Activated naive CD4-positive, alpha-beta T cell treated with anti-CD3 and anti-CD28 coated beads, Interleukin-2, amount 10 ng/mL, durations not matched to agents 7 days and 5 days (primary cell): ENCODE data around the gene MTUS2.

ENCODE experiments used
- CTCF ChIA-PET: fragments of 350-600 bp; sonication (Branson Sonifier 250); formaldehyde crosslinking; loops from one replicate; lab custom pipeline; 2021; ENCODE audit warnings: antibody characterized with exemption; lab: Charles Lee
- DNase-seq: peaks from one replicate; pipeline ENCODE4 v3.0.0-alpha.2; 2020
- H3K27ac Mint-ChIP-seq: one replicate; pipeline ENCODE4 v1.8.0; 2021; ENCODE audit warnings: mild to moderate bottlenecking, moderate library complexity, mixed read lengths
- H3K27me3 Mint-ChIP-seq: one replicate; pipeline ENCODE4 v1.8.0; 2021; ENCODE audit warnings: mild to moderate bottlenecking, mixed read lengths
- H3K36me3 Mint-ChIP-seq: one replicate; pipeline ENCODE4 v1.8.0; 2021; ENCODE audit warnings: mixed read lengths
- H3K4me1 Mint-ChIP-seq: one replicate; pipeline ENCODE4 v1.8.0; 2021; ENCODE audit warnings: mixed read lengths
- H3K4me3 Mint-ChIP-seq: one replicate; pipeline ENCODE4 v1.8.0; 2021; ENCODE audit warnings: mild to moderate bottlenecking, moderate library complexity, mixed read lengths
- H3K9me3 Mint-ChIP-seq: one replicate; pipeline ENCODE4 v1.8.0; 2021; ENCODE audit warnings: mixed read lengths

Gene MTUS2

DNA sequence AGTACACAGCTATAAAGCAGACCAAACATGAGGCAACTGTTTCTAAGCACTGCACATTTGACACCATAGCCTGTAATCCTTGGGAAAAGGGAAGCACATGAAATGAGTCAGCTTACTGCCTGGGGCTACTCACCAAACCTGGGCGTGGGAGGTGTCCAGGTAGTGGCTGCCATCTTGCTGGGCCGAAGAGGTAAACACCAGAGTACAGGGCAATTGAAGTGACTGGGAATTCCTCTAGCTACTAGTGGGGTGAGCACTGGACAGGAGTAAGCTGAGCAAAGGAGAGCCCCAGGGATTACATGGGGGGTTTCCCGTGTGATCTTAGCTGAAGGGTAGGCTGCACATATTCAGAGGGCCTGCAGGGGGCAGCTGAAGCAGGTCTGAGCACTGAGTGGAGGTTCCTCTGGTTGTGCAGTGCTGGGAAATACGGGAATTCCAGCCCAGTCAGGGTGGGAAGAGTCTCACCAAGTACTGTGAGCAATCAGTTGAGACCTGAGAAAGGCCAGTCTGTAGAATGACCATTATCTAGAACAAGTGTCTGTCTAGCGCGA is 634.9 kb downstream of the MTUS2 start:
- H3K27ac Mint-ChIP-seq = no peak overlapping the region
- CTCF ChIA-PET = interaction anchor here (0.6 to 1.4 kb wide), 4 partner anchors 13 to 1129 kb away, joined by 3 to 6 read pairs (median 4); no protein-coding TSS in a partner anchor
- no peak for DNase-seq

DNA sequence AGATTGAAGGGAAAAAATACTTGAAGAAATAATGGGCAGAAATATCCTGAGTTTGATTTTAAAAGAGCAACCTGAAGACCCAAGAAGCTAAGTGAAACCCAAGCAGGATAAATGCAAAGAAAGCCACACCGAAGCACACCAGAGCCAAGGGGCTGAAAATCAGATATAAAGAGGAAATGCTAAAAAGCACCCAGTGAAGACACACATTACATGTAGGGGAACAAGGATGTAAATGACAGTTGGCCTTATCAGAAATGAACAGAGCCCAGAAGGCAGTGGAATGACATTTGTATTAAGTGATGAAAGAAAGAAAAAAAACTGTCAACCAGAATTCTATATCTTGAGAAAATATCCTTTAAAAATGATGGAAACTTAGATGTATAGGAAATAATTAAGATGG is 636.3 kb downstream of the MTUS2 start:
- Mint-ChIP-seq H3K4me1 (no peaks in the 10 kb centered on the region), H3K27ac (no peak overlapping the region), H3K4me3 (no peak overlapping the region), H3K9me3 (no peaks in the 10 kb centered on the region), H3K27me3 (peaks cover 8% of the 10 kb centered on the region), H3K36me3 (no peaks in the 10 kb centered on the region)
- DNase-seq = no peak
- CTCF ChIA-PET = no interaction called here

More for the DNA sequence above, 634.9 kb downstream of the MTUS2 start:
- peaks cover 5% of the 10 kb centered on the region for H3K27me3 Mint-ChIP-seq
- H3K9me3 Mint-ChIP-seq = no peaks in the 10 kb centered on the region
- no peaks in the 10 kb centered on the region for H3K4me1 Mint-ChIP-seq
- no peaks in the 10 kb centered on the region for H3K36me3 Mint-ChIP-seq
- H3K4me3 Mint-ChIP-seq = no peak overlapping the region

DNA sequence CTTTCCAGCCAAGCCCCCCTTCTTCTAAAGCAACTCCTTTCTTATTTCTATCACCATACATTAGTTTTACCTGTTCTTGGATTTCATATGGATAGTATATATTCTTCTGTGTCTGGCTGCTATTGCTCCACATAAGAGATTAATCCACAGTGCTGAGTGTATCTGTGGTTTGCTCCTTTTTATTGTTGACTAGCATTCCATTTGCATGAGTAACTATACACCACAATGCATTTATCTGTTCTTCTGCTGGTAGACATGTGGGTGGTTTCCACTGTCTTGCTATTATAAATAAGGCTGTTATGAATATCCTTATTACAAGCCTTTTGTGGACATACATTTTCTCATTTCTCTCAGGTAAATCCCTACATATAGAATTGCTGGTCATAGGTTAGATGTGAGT is 637.2 kb downstream of the MTUS2 start:
- CTCF ChIA-PET = no interaction called here
- Mint-ChIP-seq H3K27me3 (peaks cover 8% of the 10 kb centered on the region), H3K9me3 (no peaks in the 10 kb centered on the region), H3K4me1 (no peaks in the 10 kb centered on the region), H3K4me3 (no peak overlapping the region), H3K27ac (no peak overlapping the region), H3K36me3 (no peaks in the 10 kb centered on the region)
- no peak for DNase-seq

DNA sequence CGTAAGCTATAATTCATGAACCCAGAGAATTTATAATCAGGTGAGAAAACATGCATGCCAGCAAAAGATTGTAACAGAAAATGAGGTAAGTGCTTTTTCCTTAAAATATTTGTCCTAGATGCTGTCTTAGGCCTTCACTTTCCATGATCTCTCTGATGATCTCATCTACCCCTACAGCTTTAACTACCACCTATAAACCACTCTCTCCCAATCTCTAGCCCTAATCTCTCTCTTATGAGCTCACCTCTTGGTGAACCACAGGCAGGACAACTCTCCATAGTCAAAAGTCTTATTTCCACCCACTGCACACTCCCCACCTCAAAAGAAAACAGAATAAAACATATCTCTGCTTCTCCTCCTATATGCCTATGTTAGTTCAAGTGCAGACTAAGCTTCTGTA is 638.3 kb downstream of the MTUS2 start:
- no peak for DNase-seq
- Mint-ChIP-seq H3K4me3 (no peak overlapping the region), H3K36me3 (no peaks in the 10 kb centered on the region), H3K4me1 (no peaks in the 10 kb centered on the region), H3K9me3 (no peaks in the 10 kb centered on the region), H3K27ac (no peak overlapping the region), H3K27me3 (peaks cover 8% of the 10 kb centered on the region)
- CTCF ChIA-PET = no interaction called here

DNA sequence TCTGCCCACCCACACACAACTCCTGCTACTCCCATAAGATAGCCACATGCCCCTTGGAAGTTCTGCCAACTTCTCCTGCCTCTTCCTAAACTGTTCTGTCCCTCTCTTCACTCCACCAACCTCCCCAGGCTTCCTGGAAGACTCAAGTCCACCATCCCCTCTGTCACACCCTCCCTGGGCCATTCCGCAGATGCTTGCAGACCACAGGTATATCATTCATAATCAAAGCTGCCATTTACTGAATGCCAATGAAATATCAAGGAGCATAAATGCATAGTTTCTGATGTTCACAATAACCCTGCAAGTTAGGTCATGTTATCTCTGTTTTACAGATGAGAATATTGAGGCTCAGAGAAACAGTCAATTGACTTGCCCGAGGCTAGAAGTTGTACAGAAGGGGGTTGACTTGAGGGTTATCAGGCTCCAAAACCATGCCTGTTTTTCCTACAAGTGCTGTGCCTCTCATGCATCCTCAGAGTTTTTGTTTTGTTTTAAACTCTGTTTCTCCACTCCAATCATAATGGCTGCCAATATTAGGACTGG is 639.7 kb downstream of the MTUS2 start:
- Mint-ChIP-seq H3K36me3 (no peaks in the 10 kb centered on the region), H3K4me1 (no peaks in the 10 kb centered on the region), H3K9me3 (no peaks in the 10 kb centered on the region), H3K27me3 (peaks cover 7% of the 10 kb centered on the region), H3K27ac (no peak overlapping the region), H3K4me3 (no peak overlapping the region)
- no peak for DNase-seq
- CTCF ChIA-PET = interaction anchor here (0.7 to 1.3 kb wide), 2 partner anchors 158 to 248 kb away, joined by 3 read pairs; no protein-coding TSS in a partner anchor

DNA sequence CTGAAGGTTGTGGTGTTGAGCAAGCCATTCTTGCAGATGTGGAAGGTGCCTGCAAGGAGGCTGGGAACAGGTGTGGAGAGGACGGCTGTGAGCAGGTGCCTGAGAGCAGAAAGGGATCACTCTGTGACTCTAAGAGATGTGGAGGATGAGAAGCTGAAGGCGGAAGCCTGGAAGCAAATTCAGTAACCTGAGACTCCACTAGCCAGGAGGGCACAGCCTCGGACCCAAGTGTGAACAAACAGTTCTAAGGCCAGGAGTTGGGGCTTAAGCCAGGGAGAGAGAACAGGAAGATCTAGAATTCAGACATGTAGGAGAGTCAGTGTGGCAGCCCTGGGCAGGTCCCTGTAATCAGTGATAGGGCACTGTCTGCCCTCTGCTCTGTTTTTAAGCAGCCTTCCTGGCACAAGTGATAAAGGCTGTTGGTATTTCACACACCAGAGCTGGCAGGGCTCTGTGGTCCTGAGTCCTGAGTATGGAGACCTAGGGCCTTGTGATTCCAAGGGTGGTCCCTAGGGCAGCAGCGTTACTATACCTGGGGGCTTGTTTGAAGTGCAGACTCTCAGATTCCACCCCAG is 644.1 kb downstream of the MTUS2 start:
- no peaks in the 10 kb centered on the region for H3K36me3 Mint-ChIP-seq
- no peaks in the 10 kb centered on the region for H3K9me3 Mint-ChIP-seq
- no peaks in the 10 kb centered on the region for H3K4me1 Mint-ChIP-seq
- H3K27ac Mint-ChIP-seq = no peak overlapping the region
- H3K27me3 Mint-ChIP-seq = peaks cover 6% of the 10 kb centered on the region
- CTCF ChIA-PET = no interaction called here
- DNase-seq = no peak
- no peak overlapping the region for H3K4me3 Mint-ChIP-seq

DNA sequence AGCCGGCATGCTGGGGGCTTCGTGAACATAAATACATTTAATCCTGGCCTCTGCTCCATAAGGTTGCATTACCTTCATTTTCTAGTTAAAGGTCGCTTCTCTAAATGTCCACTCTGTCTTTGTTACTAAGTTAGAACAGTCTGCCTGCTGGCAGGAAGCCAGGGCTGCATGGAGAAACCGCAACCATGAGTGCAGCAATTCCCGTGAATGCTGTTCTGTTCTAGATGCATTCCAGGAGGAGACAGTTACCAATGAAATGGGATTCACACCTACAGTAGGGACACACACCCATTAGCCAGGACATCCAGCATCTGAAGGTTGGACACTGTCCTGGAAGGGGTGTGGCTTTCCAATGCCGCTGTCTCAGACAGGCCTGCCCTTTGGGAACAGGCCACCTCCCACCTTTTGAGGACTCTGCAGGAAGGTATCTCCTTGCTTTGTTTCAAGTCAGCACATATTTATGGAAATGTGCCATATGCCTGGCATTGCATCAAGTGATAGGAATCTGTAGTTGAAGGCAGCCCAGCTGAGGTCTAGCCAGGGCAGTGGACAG is 645.7 kb downstream of the MTUS2 start:
- no peaks in the 10 kb centered on the region for H3K4me1 Mint-ChIP-seq
- H3K27ac Mint-ChIP-seq = no peak overlapping the region
- CTCF ChIA-PET = no interaction called here
- H3K27me3 Mint-ChIP-seq = peaks cover 8% of the 10 kb centered on the region
- H3K4me3 Mint-ChIP-seq = no peak overlapping the region
- H3K9me3 Mint-ChIP-seq = no peaks in the 10 kb centered on the region
- no peaks in the 10 kb centered on the region for H3K36me3 Mint-ChIP-seq
- no peak for DNase-seq

DNA sequence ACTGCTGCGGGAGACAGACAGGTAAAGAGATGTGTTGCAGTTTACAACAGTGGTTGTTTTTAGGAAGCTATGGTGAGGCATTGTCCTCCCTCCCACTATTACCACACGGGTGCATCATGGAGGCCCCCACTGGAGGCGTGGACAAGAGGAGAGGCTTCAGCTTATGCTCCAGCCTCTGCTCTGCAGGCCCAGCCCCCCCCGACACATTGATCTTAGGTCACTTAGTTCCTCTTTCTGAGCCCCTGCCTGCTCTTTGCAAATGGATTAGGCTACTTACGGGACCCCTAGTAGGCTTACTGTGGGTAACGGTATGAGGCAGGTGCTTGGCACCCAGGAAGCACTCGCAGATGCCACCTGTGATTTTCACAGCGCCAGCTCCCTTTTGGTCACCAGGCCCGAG is 651.4 kb downstream of the MTUS2 start:
- Mint-ChIP-seq H3K9me3 (no peaks in the 10 kb centered on the region), H3K4me1 (no peaks in the 10 kb centered on the region), H3K36me3 (no peaks in the 10 kb centered on the region), H3K4me3 (no peak overlapping the region), H3K27me3 (peaks cover 8% of the 10 kb centered on the region), H3K27ac (no peak overlapping the region)
- no peak for DNase-seq
- CTCF ChIA-PET = interaction anchor here (0.9 to 1.8 kb wide), 5 partner anchors 10 to 237 kb away, joined by 3 to 13 read pairs (median 5); no protein-coding TSS in a partner anchor

DNA sequence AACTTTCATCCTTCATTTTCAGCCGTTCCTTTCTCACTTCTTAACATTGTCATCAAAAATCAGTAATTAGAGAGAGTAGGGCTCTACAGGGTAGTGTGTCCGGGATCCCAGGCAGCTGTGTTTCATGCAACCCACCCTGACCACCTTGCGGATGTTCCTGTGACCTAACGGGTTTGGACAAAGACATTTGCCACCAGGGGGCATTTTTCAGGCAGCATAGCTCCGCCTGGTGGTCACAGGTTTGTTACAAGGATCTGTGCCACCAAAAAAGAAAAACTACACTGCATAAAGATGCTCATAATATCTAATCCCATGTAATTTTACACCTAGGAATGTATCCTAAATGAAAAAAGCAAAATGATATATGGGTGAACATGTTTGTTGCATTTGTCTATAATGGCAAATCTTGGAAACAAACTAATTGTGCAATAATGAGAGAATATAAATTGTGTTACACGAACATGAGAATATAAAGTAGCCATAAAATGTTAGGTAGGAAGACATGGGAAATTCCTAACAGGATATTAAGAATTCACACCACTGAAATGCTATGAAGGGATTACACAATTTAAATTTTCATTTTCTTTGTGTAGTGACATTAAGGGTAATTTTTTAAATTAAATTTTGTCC is 652.3 kb downstream of the MTUS2 start:
- H3K9me3 Mint-ChIP-seq = no peaks in the 10 kb centered on the region
- DNase-seq = peak; percentile 69
- no peaks in the 10 kb centered on the region for H3K4me1 Mint-ChIP-seq
- H3K27ac Mint-ChIP-seq = no peak overlapping the region
- H3K36me3 Mint-ChIP-seq = no peaks in the 10 kb centered on the region
- H3K27me3 Mint-ChIP-seq = peaks cover 8% of the 10 kb centered on the region
- no peak overlapping the region for H3K4me3 Mint-ChIP-seq
- CTCF ChIA-PET = interaction anchor here (0.9 to 1.8 kb wide), 7 partner anchors 9 to 257 kb away, joined by 3 to 13 read pairs (median 4); no protein-coding TSS in a partner anchor

DNA sequence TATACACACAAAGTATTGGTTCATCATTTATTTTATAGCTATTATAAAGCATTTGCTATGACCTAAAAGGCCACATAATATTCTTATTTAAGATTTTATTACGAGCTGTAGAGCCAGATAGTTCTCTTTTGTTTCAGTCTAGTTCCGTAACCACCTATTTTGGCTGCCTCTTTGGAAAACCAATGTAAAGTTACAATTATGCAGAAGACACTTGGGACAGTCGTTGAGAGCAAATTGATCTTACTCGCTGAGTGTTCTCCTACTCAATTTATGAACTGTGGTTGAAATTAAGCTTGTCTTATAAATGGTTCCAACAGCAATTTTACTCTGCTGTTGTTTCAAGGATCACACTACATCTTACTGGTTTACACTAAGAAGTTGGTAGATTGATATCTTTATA is 653.0 kb downstream of the MTUS2 start:
- no peaks in the 10 kb centered on the region for H3K36me3 Mint-ChIP-seq
- no peaks in the 10 kb centered on the region for H3K4me1 Mint-ChIP-seq
- H3K4me3 Mint-ChIP-seq = no peak overlapping the region
- H3K9me3 Mint-ChIP-seq = no peaks in the 10 kb centered on the region
- CTCF ChIA-PET = interaction anchor here (0.6 to 1.2 kb wide), 10 partner anchors 18 to 256 kb away, joined by 3 to 6 read pairs (median 4); no protein-coding TSS in a partner anchor
- DNase-seq = no peak
- H3K27ac Mint-ChIP-seq = no peak overlapping the region
- peaks cover 8% of the 10 kb centered on the region for H3K27me3 Mint-ChIP-seq

DNA sequence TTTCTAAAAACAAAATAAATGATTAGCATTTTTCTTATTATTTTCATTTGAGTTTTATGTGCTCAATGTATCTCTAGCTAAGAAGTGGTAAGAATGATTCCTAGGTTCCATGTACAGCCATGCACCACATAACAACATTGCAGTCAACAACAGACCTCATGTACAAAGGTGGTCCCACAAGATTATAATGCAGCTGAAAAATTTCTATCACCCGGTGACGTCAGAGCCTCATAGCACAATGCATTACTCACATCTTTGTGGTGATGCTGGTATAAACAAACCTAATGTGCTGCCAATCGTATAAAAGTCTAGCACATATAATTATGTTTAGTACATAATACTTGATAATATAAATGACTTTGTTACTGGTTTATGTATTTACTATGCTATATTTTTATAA is 654.9 kb downstream of the MTUS2 start:
- no peak overlapping the region for H3K4me3 Mint-ChIP-seq
- no peak overlapping the region for H3K27ac Mint-ChIP-seq
- no peak for DNase-seq
- no peaks in the 10 kb centered on the region for H3K36me3 Mint-ChIP-seq
- H3K9me3 Mint-ChIP-seq = no peaks in the 10 kb centered on the region
- CTCF ChIA-PET = interaction anchor here (0.7 kb wide), 1 partner anchor 65 kb away, joined by 3 read pairs; no protein-coding TSS in a partner anchor
- H3K4me1 Mint-ChIP-seq = no peaks in the 10 kb centered on the region
- H3K27me3 Mint-ChIP-seq = peaks cover 8% of the 10 kb centered on the region

DNA sequence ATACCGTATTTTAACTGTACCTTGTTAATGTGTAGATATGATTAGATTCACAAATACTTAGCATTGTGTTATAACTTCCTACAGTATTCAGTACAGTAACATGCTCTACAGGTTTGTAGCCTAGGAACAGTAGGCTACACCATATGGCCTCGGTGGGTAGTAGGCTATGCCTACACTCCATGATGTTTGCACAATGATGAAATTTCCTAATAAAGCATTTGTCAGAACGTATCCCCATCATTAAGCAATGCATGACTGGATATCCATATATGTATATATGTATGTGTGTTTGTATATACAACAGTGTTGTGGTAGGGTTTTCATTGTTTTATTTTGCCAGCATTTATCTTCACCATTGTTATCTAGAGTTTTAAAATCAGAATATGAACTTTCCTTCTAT is 655.9 kb downstream of the MTUS2 start:
- no peaks in the 10 kb centered on the region for H3K36me3 Mint-ChIP-seq
- CTCF ChIA-PET = no interaction called here

DNA sequence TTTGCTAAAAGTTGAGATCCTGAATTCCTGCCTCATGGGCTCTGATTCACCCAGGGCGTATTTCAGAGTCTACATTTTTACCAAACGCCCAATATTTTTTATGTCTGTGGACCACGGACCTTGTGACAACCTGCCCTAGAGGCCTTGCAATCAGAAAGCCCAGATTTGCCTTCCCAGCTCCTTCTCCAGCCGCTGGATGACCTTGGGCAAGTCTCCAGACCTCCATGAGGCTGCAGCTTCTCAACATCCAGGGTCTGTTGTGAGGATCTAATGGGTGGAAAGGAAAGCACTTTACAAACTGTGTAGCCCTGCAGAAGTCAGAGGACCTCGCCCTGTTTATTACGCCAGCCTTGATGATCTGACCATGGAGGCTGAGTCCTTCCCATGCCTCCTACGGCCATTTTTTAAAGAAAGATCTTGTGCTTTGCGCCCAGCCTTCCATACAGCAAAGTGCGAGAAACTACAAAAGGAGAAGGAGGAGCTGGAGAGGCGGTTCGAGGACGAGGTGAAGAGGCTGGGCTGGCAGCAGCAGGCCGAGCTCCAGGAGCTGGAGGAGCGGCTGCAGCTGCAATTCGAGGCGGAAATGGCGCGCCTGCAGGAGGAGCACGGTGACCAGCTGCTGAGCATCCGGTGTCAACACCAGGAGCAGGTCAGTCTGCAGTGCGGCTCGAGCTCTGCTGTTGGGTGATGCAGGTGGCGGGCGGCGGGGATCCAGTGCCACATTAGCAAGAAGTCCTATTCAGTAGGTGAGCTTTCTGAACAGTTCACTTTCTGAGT is 659.8 kb downstream of the MTUS2 start:
- H3K4me1 Mint-ChIP-seq = no peaks in the 10 kb centered on the region
- CTCF ChIA-PET = interaction anchor here (0.7 to 1.1 kb wide), 2 partner anchors 28 to 216 kb away, joined by 3 read pairs; no protein-coding TSS in a partner anchor
- H3K36me3 Mint-ChIP-seq = no peaks in the 10 kb centered on the region
- H3K27ac Mint-ChIP-seq = no peak overlapping the region
- H3K27me3 Mint-ChIP-seq = peaks cover 4% of the 10 kb centered on the region
- no peak for DNase-seq
- no peaks in the 10 kb centered on the region for H3K9me3 Mint-ChIP-seq
- no peak overlapping the region for H3K4me3 Mint-ChIP-seq

More for the DNA sequence above, 655.9 kb downstream of the MTUS2 start:
- no peak overlapping the region for H3K4me3 Mint-ChIP-seq
- H3K4me1 Mint-ChIP-seq = no peaks in the 10 kb centered on the region
- peaks cover 4% of the 10 kb centered on the region for H3K27me3 Mint-ChIP-seq
- H3K27ac Mint-ChIP-seq = no peak overlapping the region
- H3K9me3 Mint-ChIP-seq = no peaks in the 10 kb centered on the region
- no peak for DNase-seq
